SJSA1 (cell line): ENCODE data around the gene GNG11. TPM values are rescaled to one million over a fixed set of nuclear protein-coding genes. Genes with fewer than 3 reads are reported as not detected.

ENCODE experiments used
- DNase-seq, 2 experiments: peaks; one replicate each; pipeline ENCODE4 v3.0.0-alpha.2; 2015 to 2020; ENCODE audit warnings: low spot score in 2 of 2, low read depth in 1 of 2
- H3K27ac ChIP-seq: fragments of 250-450 bp; sonication (Bioruptor Pico); 2 replicates; pipeline ENCODE4 v1.5.1; 2020; ENCODE audit warnings: mild to moderate bottlenecking, moderate library complexity
- H3K27me3 ChIP-seq: fragments of 250-450 bp; sonication (Bioruptor Pico); replicated peaks from 2 replicates; pipeline ENCODE4 v1.5.1; 2020; ENCODE audit warnings: mild to moderate bottlenecking, moderate library complexity
- H3K36me3 ChIP-seq: fragments of 250-450 bp; sonication (Bioruptor Pico); 2 replicates; pipeline ENCODE4 v1.5.1; 2020; ENCODE audit warnings: mild to moderate bottlenecking
- H3K4me1 ChIP-seq: fragments of 250-450 bp; sonication (Bioruptor Pico); replicated peaks from 2 replicates; pipeline ENCODE4 v1.6.1; 2021; ENCODE audit warnings: mild to moderate bottlenecking
- H3K4me3 ChIP-seq: fragments of 250-450 bp; sonication (Bioruptor Pico); 2 replicates; pipeline ENCODE4 v1.5.1; 2020; ENCODE audit warnings: mild to moderate bottlenecking
- H3K9me3 ChIP-seq: fragments of 250-450 bp; sonication (Bioruptor Pico); replicated peaks from 2 replicates; pipeline ENCODE4 v1.5.1; 2020; ENCODE audit warnings: mild to moderate bottlenecking
- total RNA-seq: library from RNA; depleted of rRNA; stranded (reverse); fragments of >200 nt; shearing (Covaris generic); gene quantifications from 2 replicates; pipeline ENCODE4 v1.2.3, GENCODE V29; 2014

The GNG11 gene
- total RNA-seq, 1 experiment from 2014 or later, result 30.6 TPM

- H3K4me1 ChIP-seq, result peaks cover 46% of the 10 kb centered on the region
These were observed 23.5 kb downstream of the GNG11 start for GRCh38 chr7:93945083-93945482.

GRCh38 chr7:93945756-93946535, 24.4 kb downstream of the GNG11 start:
- no peak for DNase-seq
- Histone ChIP-seq H3K4me1 (peaks cover 46% of the 10 kb centered on the region), H3K27ac (no peak overlapping the region)

More at GRCh38 chr7:93945083-93945482, 23.5 kb downstream of the GNG11 start:
- DNase-seq, result no peak
- no peak overlapping the region for H3K4me3 ChIP-seq
- no peaks in the 10 kb centered on the region for H3K9me3 ChIP-seq
- H3K27ac ChIP-seq, result no peak overlapping the region
- H3K27me3 ChIP-seq, result 0 out of 2 replicates have a peak, but pooled peaks cover 2% of the 10 kb centered on the region
- no peaks in the 10 kb centered on the region for H3K36me3 ChIP-seq

DNA sequence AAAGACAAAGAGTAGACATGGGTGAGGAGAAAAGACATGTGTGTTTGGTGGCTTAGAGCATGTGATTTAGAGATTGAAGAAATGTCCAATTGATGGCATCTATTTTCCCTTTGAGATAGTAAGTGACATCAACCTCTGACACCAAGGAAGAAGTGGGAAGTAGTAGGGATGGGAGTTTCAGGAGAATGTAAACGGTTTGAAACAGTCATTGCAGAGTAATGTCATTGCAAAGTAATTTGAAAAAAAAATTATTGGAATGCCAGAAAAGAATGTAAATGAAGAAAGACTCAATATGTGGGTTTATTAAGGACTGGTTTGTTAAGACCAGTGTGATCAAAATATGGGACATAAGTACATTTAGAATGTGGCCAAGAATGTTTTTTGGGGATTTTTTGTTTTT, 26.6 kb downstream of the GNG11 start:
- H3K36me3 ChIP-seq, result no peaks in the 10 kb centered on the region
- DNase-seq, result peak in 1 of 2 experiments; percentile 46
- H3K27ac ChIP-seq, result peak overlapping the region; percentile 49
- H3K4me3 ChIP-seq, result no peak overlapping the region
- H3K9me3 ChIP-seq, result no peaks in the 10 kb centered on the region
- 0 out of 2 replicates have a peak, but pooled peaks cover 2% of the 10 kb centered on the region for H3K27me3 ChIP-seq
- peaks cover 46% of the 10 kb centered on the region for H3K4me1 ChIP-seq

More at GRCh38 chr7:93945756-93946535, 24.4 kb downstream of the GNG11 start:
- H3K9me3 ChIP-seq, result no peaks in the 10 kb centered on the region
- H3K36me3 ChIP-seq, result no peaks in the 10 kb centered on the region
- 0 out of 2 replicates have a peak, but pooled peaks cover 2% of the 10 kb centered on the region for H3K27me3 ChIP-seq
- no peak overlapping the region for H3K4me3 ChIP-seq

- Histone ChIP-seq H3K27me3 (0 out of 2 replicates have a peak, but pooled peaks cover 2% of the 10 kb centered on the region), H3K36me3 (no peaks in the 10 kb centered on the region), H3K4me3 (no peak overlapping the region), H3K27ac (peak overlapping the region; percentile 45), H3K9me3 (no peaks in the 10 kb centered on the region), H3K4me1 (peaks cover 45% of the 10 kb centered on the region)
- no peak for DNase-seq
These were observed 27.3 kb downstream of the GNG11 start for GRCh38 chr7:93948873-93949272.

DNA sequence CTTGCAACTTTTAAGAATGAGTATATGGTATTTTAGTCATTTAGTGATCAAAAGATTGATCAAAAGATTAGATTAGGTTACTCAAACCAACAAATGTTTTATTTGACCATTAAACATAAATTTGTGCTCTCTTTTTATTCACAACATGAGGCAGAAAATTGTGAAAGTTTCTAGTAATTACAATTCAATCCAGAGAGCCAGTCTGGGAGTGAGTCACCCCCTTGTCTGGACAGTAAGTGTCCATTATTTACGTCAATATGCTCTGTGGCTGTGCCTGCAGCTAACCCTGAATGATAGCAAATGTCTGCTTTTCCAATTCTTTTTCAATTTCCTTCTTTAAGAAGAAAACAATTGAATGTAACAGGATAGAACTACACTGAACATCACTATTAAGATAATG, 27.9 kb downstream of the GNG11 start:
- H3K27ac ChIP-seq, result peak overlapping the region; percentile 25
- DNase-seq, result peak; percentile 54 to 59
- no peaks in the 10 kb centered on the region for H3K36me3 ChIP-seq
- 0 out of 2 replicates have a peak, but pooled peaks cover under 1% of the 10 kb centered on the region for H3K27me3 ChIP-seq
- H3K9me3 ChIP-seq, result no peaks in the 10 kb centered on the region
- H3K4me1 ChIP-seq, result peaks cover 40% of the 10 kb centered on the region
- no peak overlapping the region for H3K4me3 ChIP-seq

DNA sequence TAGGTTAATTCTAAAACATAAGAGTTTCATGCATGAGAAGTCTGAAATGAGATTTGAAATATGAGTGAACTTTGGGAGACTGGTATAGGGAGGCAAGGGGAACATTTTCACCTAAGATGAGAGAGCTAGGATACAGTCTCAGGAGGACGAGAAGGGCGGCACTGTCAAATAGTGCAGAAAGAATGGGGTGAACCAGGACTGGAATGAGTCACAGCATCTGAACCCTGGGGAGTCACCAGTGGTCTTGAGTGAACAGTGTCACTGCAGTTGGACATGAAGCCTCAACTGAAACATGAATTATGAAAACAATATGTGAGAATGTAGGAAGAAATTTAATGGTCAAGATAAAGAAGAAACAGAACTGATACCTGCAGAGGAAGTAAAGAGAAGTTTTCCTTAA, 33.8 kb downstream of the GNG11 start:
- Histone ChIP-seq H3K27me3 (no peaks in the 10 kb centered on the region), H3K9me3 (no peaks in the 10 kb centered on the region), H3K4me3 (no peak overlapping the region), H3K36me3 (no peaks in the 10 kb centered on the region), H3K27ac (no peak overlapping the region), H3K4me1 (no peaks in the 10 kb centered on the region)
- DNase-seq, result no peak

DNA sequence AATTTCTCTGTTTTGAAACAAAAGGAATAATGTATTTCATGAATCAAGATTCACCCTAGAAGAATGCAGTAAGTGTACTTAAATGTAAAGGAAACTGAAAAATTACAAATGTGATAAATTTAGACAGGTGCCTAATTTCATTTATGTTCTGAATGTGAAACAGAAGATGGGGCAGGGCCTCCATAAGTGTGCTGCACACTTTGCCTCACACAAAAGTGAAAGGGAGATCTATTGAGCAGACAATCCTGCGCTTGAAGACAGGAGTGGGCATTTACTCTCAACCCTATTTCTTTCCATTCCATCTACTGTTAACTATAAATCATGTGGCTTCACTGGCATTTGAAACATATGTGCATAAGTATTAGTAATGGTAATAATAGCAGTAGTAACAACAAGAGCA, 36.2 kb downstream of the GNG11 start:
- no peaks in the 10 kb centered on the region for H3K36me3 ChIP-seq
- no peak overlapping the region for H3K4me3 ChIP-seq
- H3K4me1 ChIP-seq, result no peaks in the 10 kb centered on the region
- DNase-seq, result no peak
- H3K9me3 ChIP-seq, result no peaks in the 10 kb centered on the region
- H3K27ac ChIP-seq, result no peak overlapping the region
- no peaks in the 10 kb centered on the region for H3K27me3 ChIP-seq

DNA sequence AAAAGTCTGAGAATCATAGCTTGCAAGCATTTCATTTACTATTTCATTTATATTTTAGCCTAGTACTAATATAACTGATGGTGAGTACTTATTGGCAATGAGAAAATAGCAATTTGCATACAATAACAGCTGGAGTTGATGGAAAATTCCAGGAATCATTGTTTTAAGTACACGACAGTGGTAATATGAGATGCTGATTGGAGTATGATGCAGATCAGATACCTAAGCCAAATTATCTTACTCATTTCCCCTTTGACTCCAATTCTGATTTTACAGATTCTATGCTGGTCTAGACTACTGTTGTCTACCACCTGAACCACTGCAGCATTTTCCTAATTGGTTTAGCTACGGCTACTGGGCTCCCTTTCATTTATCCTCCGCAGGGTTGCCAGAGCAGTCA, 36.7 kb downstream of the GNG11 start:
- Histone ChIP-seq H3K4me3 (no peak overlapping the region), H3K36me3 (no peaks in the 10 kb centered on the region), H3K27me3 (no peaks in the 10 kb centered on the region), H3K27ac (no peak overlapping the region), H3K4me1 (no peaks in the 10 kb centered on the region), H3K9me3 (no peaks in the 10 kb centered on the region)
- no peak for DNase-seq

DNA sequence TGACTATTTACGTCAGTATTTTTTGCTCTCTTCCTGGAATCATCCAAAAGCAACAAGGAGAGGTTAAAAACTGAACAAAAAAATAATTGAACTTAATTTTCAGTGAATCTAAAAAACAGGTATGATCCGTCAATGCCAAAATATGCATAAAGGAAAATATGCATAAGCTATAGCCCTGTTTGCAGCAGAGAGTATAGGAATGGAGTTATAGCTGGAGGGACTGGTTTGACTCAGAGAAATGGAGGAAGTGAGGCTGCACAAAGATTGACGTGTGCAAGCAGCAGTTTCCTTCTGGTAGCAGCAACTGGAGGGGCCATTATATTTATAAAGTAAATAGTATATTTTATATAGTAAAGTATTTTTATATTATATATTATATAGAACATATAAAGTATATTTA, 37.1 kb downstream of the GNG11 start:
- H3K27me3 ChIP-seq, result no peaks in the 10 kb centered on the region
- H3K36me3 ChIP-seq, result no peaks in the 10 kb centered on the region
- no peak for DNase-seq
- no peaks in the 10 kb centered on the region for H3K9me3 ChIP-seq
- H3K27ac ChIP-seq, result no peak overlapping the region
- H3K4me1 ChIP-seq, result no peaks in the 10 kb centered on the region
- H3K4me3 ChIP-seq, result no peak overlapping the region

- H3K4me3 ChIP-seq, result no peak overlapping the region
These were observed 39.5 kb downstream of the GNG11 start for GRCh38 chr7:93960986-93961385.

DNA sequence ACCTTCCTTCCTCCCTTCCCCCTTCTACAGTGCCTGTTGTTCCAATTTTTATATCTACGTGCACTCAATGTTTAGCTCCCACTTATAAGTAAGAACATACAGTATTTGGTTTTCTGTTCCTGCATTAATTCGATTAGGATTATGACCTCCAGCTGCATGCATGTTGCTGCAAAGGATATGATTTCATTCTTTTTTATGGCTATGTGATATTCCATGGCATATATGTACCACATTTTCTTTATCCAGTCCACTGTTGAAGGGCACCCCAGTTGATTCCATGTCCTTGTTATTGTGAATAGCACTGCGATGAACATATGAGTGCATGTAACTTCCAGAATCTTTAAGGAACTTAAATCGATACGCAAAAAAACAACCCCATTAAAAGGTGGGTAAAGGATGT, 42.7 kb downstream of the GNG11 start:
- Histone ChIP-seq H3K27me3 (no peaks in the 10 kb centered on the region), H3K4me3 (no peak overlapping the region), H3K9me3 (no peaks in the 10 kb centered on the region), H3K36me3 (no peaks in the 10 kb centered on the region), H3K27ac (no peak overlapping the region), H3K4me1 (no peaks in the 10 kb centered on the region)
- no peak for DNase-seq

More at GRCh38 chr7:93960986-93961385, 39.5 kb downstream of the GNG11 start:
- no peaks in the 10 kb centered on the region for H3K9me3 ChIP-seq
- H3K27me3 ChIP-seq, result no peaks in the 10 kb centered on the region
- no peaks in the 10 kb centered on the region for H3K4me1 ChIP-seq
- H3K36me3 ChIP-seq, result no peaks in the 10 kb centered on the region
- no peak overlapping the region for H3K27ac ChIP-seq
- DNase-seq, result no peak

GRCh38 chr7:93964813-93965212, 43.3 kb downstream of the GNG11 start:
- no peak overlapping the region for H3K27ac ChIP-seq
- no peaks in the 10 kb centered on the region for H3K4me1 ChIP-seq
- no peak for DNase-seq
- no peak overlapping the region for H3K4me3 ChIP-seq
- H3K36me3 ChIP-seq, result no peaks in the 10 kb centered on the region
- H3K27me3 ChIP-seq, result no peaks in the 10 kb centered on the region
- H3K9me3 ChIP-seq, result no peaks in the 10 kb centered on the region

DNA sequence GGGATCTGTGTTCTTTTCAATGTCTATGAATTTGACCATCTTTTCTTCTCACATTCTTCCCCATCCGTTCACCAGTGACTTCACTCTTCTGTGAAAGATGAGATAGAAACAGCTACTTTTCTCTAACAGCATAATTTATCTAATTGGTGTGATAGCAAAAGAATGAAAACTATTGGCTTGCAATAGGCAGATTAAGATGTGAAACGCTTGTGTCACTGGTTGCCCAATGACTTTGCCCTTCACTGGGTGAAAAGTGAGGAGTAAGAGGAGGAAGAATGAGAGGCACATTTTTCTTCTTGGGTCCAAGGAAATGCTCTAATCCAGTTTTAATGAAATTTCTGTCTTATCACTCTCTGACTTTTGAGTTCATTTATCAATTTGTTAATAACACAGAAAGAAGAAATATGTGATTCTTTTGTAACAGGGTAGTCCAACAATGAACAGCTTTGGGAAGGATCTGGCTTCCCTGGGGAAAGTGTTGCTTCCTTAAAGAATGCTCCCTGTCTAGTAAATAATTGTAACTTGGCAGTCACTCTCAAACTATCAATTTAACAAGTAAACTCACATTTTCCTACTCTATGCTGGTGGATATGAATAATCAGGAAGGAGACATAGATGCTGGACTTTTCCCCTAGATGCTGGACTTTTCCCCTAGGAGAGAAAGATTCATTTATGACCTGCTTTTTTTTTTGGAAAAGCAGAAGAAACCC, 47.5 kb downstream of the GNG11 start:
- Histone ChIP-seq H3K4me3 (no peak overlapping the region), H3K27ac (no peak overlapping the region), H3K4me1 (no peaks in the 10 kb centered on the region), H3K9me3 (no peaks in the 10 kb centered on the region), H3K36me3 (no peaks in the 10 kb centered on the region), H3K27me3 (no peaks in the 10 kb centered on the region)
- DNase-seq, result no peak

- Histone ChIP-seq H3K36me3 (no peaks in the 10 kb centered on the region), H3K27me3 (no peaks in the 10 kb centered on the region), H3K27ac (no peak overlapping the region), H3K9me3 (no peaks in the 10 kb centered on the region), H3K4me3 (no peak overlapping the region), H3K4me1 (no peaks in the 10 kb centered on the region)
- no peak for DNase-seq
These were observed 50.6 kb downstream of the GNG11 start for GRCh38 chr7:93972029-93972725.
